Kidney glomerular epithelial cell (primary cell): ENCODE measurements around the gene PPL.

Experiments
- DNase-seq: peaks from one replicate; lab custom pipeline; 2025; lab: John Stamatoyannopoulos, UW

PPL gene

GRCh38 chr16:4864728-4865127 is 72.2 kb downstream of the PPL start:
- DNase-seq: no peak

- DNase-seq: no peak
These were observed 74.3 kb downstream of the PPL start for GRCh38 chr16:4862639-4863038.

DNA sequence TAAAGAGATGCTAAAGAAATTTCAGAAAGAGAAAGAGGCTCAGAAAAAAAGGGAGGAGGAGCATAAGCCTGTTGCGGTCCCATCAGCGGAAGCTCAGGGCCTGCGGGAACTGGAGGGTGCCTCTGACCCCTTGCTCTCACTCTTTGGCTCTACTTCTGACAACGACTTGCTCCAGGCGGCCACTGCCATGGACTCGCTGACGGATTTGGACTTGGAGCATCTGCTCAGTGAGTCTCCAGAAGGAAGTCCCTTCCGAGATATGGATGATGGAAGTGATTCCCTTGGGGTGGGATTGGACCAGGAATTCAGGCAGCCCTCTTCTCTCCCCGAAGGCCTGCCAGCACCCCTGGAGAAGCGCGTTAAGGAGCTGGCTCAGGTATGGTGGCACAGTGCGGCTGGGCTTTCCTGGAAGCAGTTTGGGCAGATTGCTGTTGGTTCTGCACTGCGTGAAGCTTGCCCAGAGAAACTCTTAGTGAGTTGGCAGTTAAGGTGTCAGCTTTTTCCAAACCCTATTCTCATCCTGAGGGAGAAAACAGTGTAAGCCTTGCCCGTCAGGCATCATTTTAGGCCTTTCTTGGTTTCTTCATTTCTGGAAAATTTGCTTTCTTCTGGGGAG is 76.1 kb downstream of the PPL start:
- DNase-seq: no peak

DNA sequence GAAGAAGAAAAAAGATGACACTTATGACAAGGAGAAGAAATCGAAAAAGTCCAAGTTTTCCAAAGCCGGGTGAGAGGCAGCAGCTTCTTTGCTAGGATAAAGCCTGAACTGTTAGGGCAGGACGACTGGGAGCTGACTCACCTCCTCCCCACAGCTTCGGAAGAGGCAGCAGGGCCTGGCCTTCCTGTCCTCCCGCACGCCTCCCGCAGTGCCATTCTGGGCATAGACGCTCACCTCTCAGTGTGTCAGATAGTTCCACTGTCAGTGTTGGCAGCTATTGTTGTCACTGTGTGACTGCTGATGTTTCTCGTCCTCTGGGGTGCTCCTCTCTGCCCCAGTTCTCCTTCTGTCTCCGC is 77.1 kb downstream of the PPL start:
- peak; percentile 39 for DNase-seq

DNA sequence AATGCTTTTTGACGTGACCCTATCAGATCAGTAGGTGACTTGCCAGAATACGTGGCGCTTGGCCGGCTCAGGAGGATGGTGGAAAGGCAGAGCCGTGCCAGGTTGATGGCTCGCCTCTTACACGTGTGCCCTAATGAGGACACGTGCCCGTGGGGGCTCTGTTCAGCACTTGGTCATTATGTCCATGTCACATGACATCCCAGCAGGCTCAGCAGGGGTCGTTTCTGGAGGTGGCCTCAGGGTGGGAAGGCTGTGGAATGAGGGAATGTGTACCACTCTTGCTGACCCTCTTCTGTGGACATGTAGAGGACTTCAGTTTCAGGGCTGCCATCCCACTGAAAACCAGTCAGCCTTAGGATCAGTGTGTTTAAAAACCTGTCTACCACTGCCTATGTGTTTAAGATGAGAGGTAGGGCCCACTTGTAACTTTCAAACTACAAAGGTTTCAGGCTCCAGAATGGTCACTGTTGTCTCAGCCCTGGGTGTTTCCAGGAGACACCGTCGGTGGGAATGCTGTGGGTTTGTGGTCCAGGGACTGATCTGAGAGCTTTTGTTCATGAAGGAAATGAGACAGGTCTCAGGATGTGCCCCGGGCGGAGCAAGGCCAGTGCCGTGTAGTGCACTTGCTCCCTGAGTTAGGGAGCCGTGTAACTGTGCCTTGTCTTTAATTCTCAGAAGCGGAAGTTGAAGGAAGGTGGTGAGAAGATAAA is 77.6 kb downstream of the PPL start:
- DNase-seq: no peak

- no peak for DNase-seq
These were observed 81.1 kb downstream of the PPL start for GRCh38 chr16:4855804-4856203.

- DNase-seq: peak; percentile 16
These were observed 81.6 kb downstream of the PPL start for GRCh38 chr16:4855371-4855770.

DNA sequence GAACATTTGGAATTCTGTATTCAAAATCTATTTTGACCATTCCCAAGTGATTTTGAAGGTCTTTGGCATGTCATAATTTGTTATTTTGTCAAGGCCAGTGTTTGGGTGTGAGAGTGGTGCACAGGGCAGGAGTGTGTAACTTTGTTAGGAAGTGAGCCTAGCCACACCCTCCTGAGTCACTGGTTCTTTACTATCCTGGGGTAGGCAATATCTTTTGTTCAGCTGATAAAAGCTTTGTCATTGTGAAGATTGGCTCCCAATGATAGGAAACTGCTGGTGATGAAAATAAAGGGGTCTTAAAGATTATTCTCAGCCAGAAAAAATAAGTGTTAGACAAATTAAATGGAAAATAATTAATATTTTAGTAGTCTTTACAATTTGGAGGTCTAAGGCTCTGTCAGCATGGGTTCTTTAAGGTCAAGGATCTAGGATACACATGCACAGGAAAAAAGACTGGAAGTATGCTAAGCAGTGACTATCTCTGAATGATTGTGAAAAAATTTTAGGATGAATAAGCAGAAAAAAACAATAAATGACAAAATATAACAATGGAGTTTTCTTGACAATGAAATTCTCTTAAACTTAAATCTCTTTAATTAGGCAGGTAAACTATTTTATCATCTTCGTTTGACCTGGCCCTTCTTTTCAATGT is 84.6 kb downstream of the PPL start:
- no peak for DNase-seq

DNA sequence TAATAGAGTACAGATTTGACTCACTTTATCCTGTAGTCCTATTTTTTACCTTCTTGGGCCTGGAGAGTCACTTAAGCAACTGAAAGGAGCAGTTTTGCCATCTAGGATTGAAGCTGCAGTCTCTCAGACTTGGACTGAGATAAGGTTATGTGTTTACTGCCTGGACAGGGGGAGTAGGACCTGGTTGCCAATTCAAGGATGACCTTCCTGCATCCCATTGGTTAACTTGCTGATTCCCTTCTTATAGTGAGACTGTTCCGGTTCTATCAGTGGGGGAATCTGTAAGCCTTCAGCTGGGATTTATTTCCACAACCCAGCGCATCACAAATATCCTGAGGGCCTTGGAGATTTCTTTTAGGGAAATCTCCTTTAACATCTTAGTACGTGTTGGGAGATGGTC is 86.7 kb downstream of the PPL start:
- peak; percentile 5 for DNase-seq

DNA sequence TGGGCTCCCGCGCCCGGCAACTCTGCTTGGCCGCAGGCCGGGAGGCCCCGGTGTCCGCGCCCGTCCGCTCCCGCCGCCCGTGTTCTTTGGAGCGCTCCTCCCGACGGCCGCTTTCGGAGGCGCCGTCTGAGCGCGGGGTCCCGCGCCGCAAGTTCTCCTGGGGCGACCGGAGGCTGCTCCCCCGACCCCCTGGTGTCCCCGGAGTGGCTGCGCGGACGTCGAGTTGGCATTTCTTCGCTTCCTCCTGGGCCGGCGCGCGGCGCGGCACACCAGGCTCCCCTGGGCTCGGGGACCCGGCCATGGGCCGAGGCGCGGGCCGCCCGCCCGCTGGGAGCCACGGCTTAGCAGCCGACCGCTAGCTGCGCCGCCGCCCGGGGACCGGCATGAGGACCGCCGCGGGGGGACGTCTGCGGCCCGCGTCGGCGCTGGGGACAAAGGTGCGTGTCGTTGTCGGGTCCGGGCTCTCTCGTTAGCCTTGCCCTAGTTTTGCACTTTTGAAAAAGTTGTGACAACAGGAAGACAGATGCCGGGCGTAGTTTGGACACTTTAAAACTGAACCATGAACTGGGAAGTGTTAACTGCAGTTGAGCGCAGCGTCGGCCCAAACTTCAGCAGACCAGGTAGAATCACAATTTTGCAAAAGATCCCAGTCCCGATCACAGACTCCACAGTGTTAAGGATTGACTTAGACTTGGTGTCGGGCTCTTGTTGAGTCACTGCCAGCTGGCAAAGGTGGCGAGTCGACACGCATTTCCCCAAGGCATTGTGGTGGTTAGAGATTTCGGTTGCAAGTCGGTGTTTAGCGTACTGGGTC is 89.0 kb downstream of the PPL start:
- peak; percentile 74 for DNase-seq

DNA sequence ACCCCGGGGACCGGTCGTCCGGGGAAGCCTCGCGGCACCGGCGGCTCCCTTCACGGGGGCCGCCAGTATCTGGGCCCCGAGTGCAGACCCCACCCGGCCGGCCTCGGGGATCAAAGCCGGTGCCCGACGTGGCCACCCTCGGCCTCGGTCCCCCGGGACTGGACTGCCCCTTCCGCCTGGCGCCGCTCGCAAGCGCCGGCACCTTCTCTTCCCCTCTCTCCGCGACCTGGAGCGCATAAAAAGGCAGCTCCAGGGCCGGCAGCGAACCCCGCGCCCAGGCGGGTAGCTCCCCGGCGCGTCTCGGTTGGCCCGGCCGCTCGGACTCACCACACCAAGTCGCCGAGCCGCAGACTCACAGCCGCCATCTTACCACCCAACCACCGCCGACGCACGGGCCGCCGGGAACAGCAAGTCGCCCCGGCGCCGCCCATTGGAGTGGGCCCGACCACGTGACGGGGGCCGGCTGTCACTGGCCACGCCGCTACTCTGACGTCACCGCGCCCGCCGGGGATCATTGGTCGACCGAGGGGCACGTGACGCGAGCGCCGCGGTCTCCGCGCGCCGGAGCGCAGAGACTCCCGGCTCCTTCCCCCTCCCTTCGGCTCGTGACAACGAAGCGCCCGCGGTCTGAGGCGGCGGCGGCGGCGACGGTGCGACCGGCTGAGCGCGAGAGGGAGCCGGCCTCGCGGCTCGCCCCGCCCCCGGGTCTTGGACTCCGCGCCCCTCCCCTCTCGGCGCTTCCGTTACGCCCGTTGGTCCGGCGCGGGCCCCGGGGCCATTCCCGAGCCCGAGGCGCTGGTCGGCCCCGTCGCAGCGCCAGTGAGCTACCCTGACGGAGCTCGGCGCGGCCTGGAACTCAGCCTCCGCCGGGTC is 89.8 kb downstream of the PPL start, which contains the start of the genes GLYR1 and UBN1:
TSS of gene GLYR1 (minus strand) at position 388 of the 873 bp plus-strand sequence. CDS start at position 365, 23 bp downstream.
TSS of gene UBN1 (plus strand) at position 581 of the 873 bp plus-strand sequence. CDS start 5,437 bp downstream, outside the sequence.
- DNase-seq: peak; percentile 95

- peak; percentile 29 for DNase-seq
These were observed 90.4 kb downstream of the PPL start for GRCh38 chr16:4846503-4846900.

- DNase-seq: no peak
These were observed 96.0 kb downstream of the PPL start for GRCh38 chr16:4840984-4841383.

DNA sequence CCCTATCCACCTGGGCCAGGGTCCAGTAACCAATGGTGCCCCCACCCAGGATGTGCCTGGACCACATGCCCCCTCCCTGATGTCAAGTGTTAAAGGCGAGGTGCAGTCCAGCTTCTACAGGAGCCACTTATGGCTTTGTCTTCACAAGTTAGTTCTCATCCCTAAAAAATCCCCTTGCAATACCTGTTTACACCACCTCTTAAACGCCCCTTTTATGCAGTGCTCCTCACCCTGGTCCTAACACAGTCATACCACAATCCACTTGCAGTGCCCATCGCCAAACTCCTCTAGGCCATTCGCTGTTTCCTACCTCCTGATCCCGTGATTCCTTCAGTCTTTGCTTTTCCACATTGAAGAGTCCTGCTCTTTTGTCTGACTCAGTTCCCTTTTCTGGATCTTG is 97.0 kb downstream of the PPL start:
- DNase-seq: no peak

GRCh38 chr16:4837733-4838501 is 99.0 kb downstream of the PPL start:
- peak; percentile 9 for DNase-seq

DNA sequence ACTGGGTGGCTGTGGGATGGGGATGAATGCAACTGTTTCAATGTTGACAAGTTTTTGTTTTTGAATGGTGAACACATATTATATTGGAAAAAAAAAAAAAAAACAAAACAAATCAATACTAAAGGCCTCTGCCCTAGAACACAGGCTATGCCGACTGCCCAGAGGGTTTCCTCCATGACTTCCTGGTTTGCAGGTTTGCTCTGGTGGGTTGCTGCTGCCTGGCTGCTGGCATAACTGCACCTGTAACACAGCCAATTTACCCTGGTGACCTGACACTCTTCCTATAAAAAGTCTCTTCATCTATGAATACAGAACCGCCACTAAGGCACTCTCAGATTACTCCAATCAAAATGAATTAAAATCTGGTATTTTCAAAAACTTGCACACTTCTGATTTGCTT is 100.2 kb downstream of the PPL start:
- DNase-seq: no peak

DNA sequence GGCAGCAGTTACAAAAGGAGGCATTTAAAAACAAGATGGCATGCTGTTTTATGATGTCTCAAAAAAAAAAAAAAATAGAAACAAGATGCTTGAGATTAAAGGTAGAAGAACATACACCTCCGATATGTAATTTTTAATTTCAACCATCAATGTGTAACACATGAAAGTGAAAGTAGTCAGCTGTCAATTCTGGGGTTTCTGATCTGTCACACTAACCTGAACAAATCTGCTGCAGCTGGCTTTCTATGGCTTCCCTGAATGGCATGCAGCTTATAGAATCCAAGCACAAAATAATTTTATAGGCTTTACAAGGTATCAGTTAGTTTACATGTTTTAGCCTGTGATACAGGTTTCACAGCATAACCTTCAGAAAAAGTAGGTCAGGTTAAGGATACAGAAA is 103.4 kb downstream of the PPL start:
- no peak for DNase-seq

GRCh38 chr16:4832698-4833343 is 104.1 kb downstream of the PPL start:
- DNase-seq: no peak
